Nephron (organoid): ENCODE data around the gene AMN.

Experiments used
- H3K27ac Mint-ChIP-seq, 3 experiments: 2 replicates each; pipeline ENCODE4 v1.8.0; 2020; ENCODE audit warnings: mixed read lengths in 3 of 3, mild to moderate bottlenecking in 2 of 3, moderate library complexity in 1 of 3
- H3K27me3 Mint-ChIP-seq: 2 replicates; pipeline ENCODE4 v1.8.0; 2021; ENCODE audit warnings: low read depth, mild to moderate bottlenecking, moderate library complexity, mixed read lengths
- H3K36me3 Mint-ChIP-seq: 2 replicates; pipeline ENCODE4 v1.8.0; 2020; ENCODE audit warnings: low read depth, mixed read lengths
- H3K4me1 Mint-ChIP-seq: 2 replicates; pipeline ENCODE4 v1.8.0; 2020; ENCODE audit warnings: mixed read lengths
- H3K4me3 Mint-ChIP-seq, 3 experiments: 2 replicates each; pipeline ENCODE4 v1.8.0; 2020; ENCODE audit warnings: mild to moderate bottlenecking in 3 of 3, mixed read lengths in 3 of 3, moderate library complexity in 2 of 3
- H3K9me3 Mint-ChIP-seq: 2 replicates; pipeline ENCODE4 v1.8.0; 2020; ENCODE audit warnings: mixed read lengths
- CTCF ChIP-seq, 3 experiments: fragments of 200-600 bp; sonication (generic); IDR thresholded peaks; one replicate each; pipeline ENCODE4 v1.5.0; 2021; ENCODE audit warnings: antibody characterized with exemption in 3 of 3; ENCODE audit not compliant: unreplicated experiment in 3 of 3

The AMN gene

GRCh38 chr14:102951799-102952198, 29.3 kb downstream of the AMN start:
- H3K27ac Mint-ChIP-seq, result no peak overlapping the region
- no peak for TF ChIP-seq CTCF (IDR thresholded peaks at IDR 0.05; ENCODE audit: unreplicated experiment in 3 of 3)
- peaks cover 10% of the 10 kb centered on the region for H3K4me1 Mint-ChIP-seq
- H3K4me3 Mint-ChIP-seq, result no peak overlapping the region
- no peaks in the 10 kb centered on the region for H3K27me3 Mint-ChIP-seq
- H3K9me3 Mint-ChIP-seq, result no peaks in the 10 kb centered on the region
- H3K36me3 Mint-ChIP-seq, result peaks cover 79% of the 10 kb centered on the region

- TF ChIP-seq CTCF (IDR thresholded peaks at IDR 0.05; ENCODE audit: unreplicated experiment in 3 of 3), result no peak
- Mint-ChIP-seq H3K27ac (no peak overlapping the region), H3K4me3 (no peak overlapping the region), H3K36me3 (peaks cover 76% of the 10 kb centered on the region), H3K27me3 (no peaks in the 10 kb centered on the region), H3K9me3 (no peaks in the 10 kb centered on the region), H3K4me1 (peaks cover 10% of the 10 kb centered on the region)
Observed at GRCh38 chr14:102952276-102952675, 29.8 kb downstream of the AMN start.

GRCh38 chr14:102953100-102953499, 30.6 kb downstream of the AMN start:
- no peak overlapping the region for H3K27ac Mint-ChIP-seq
- no peak for TF ChIP-seq CTCF (IDR thresholded peaks at IDR 0.05; ENCODE audit: unreplicated experiment in 3 of 3)
- no peaks in the 10 kb centered on the region for H3K9me3 Mint-ChIP-seq
- H3K36me3 Mint-ChIP-seq, result peaks cover 79% of the 10 kb centered on the region
- no peaks in the 10 kb centered on the region for H3K27me3 Mint-ChIP-seq
- peaks cover 10% of the 10 kb centered on the region for H3K4me1 Mint-ChIP-seq
- H3K4me3 Mint-ChIP-seq, result no peak overlapping the region

GRCh38 chr14:102954081-102954789, 31.8 kb downstream of the AMN start:
- no peak overlapping the region for H3K27ac Mint-ChIP-seq
- H3K4me1 Mint-ChIP-seq, result peaks cover 6% of the 10 kb centered on the region
- H3K9me3 Mint-ChIP-seq, result no peaks in the 10 kb centered on the region
- no peak overlapping the region for H3K4me3 Mint-ChIP-seq
- no peak for TF ChIP-seq CTCF (IDR thresholded peaks at IDR 0.05; ENCODE audit: unreplicated experiment in 3 of 3)
- H3K36me3 Mint-ChIP-seq, result peaks cover 80% of the 10 kb centered on the region
- no peaks in the 10 kb centered on the region for H3K27me3 Mint-ChIP-seq

GRCh38 chr14:102955636-102956408, 33.4 kb downstream of the AMN start:
- Mint-ChIP-seq H3K4me3 (no peak overlapping the region), H3K36me3 (peaks cover 74% of the 10 kb centered on the region), H3K27ac (no peak overlapping the region), H3K9me3 (no peaks in the 10 kb centered on the region), H3K27me3 (no peaks in the 10 kb centered on the region), H3K4me1 (no peaks in the 10 kb centered on the region)
- no peak for TF ChIP-seq CTCF (IDR thresholded peaks at IDR 0.05; ENCODE audit: unreplicated experiment in 3 of 3)
